H1 (cell line): ENCODE results near the gene DRAP1. TPM values are rescaled to one million over a fixed set of nuclear protein-coding genes. Genes with fewer than 3 reads are reported as not detected.

Source experiments
- MAX ChIP-seq: IDR thresholded peaks from 2 replicates; pipeline ENCODE4 v1.6.1; 2012; ENCODE audit warnings: inconsistent platforms
- NANOG ChIP-seq: IDR thresholded peaks from 2 replicates; pipeline ENCODE4 v1.6.1; 2011; ENCODE audit warnings: low read length, low read depth, mild to moderate bottlenecking, inconsistent platforms; ENCODE audit not compliant: insufficient read depth, poor library complexity, severe bottlenecking
- RBBP5 ChIP-seq: IDR thresholded peaks from 2 replicates; pipeline ENCODE4 v1.7.1; 2012; ENCODE audit warnings: low read depth, mild to moderate bottlenecking, inconsistent platforms, low read length, moderate library complexity, borderline replicate concordance
- SUZ12 ChIP-seq: fragments of 200-600 bp; sonication (generic); IDR thresholded peaks from 2 replicates; pipeline ENCODE4 v1.6.1; 2012; ENCODE audit warnings: mild to moderate bottlenecking, inconsistent platforms, low read length, moderate library complexity, mixed read lengths
- polyA plus RNA-seq, 7 experiments: library from polyadenylated mRNA; depleted of rRNA in 3 of 7; stranded (reverse) in 5 of 7; unstranded in 2 of 7; fragments of >200 nt in 5 of 7; fragments of 200-250 nt in 2 of 7; gene quantifications; 1 replicate in 5 of 7; 2 replicates in 1 of 7; 4 replicates in 1 of 7; pipeline versions ENCODE4 v1.2.1 to v1.2.3, GENCODE V29; 2011 to 2013; ENCODE audit warnings: missing spikeins in 2 of 7, mixed read lengths in 2 of 7
- total RNA-seq: library from RNA; stranded (reverse); fragmentation: NEBNext Ultra II Directional; extraction: Animal tissue kit (Norgen Biotek cat#: 25700); gene quantifications from 2 replicates; pipeline ENCODE4 v1.2.1, GENCODE V29; 2021

Gene DRAP1
- total and polyA plus RNA-seq, 2 of the 8 experiments (the other 6 are each of a cell fraction or from before 2014, with no cell fraction given) = 62.5 to 98.7 TPM

DNA sequence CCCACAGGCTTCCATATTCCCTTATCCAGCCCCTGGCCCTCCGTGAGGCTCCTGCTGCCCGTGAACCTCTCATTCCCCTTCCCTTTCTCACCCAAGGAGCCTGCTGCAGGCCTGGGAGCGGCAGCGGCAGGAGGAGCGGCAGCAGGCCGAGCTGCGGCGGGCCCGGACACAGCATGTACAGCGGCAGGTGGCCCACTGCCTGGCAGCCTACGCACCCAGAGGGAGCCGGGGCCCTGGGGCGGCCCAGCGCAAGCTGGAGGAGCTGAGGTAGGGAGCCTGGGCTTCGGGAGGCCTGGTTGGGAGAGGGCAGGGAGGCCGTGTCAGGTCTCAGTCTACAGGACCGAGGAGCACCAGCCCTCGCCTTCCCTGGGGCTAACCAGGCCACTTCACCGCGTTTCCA is 34.2 kb downstream of the DRAP1 start (continued):
- TF ChIP-seq MAX (no peak), RBBP5 (no peak), NANOG (no peak), SUZ12 (no peak)
